GM21723 (cell line): Measurements from ENCODE around the gene CEP164.

Source experiments
- ATAC-seq: cut with Tn5 transposase; IDR thresholded peaks from one replicate; pipeline ENCODE4 v1.9.1; 2021; ENCODE audit warnings: mild to moderate bottlenecking, moderate library complexity; ENCODE audit not compliant: unreplicated experiment

CEP164 gene

DNA sequence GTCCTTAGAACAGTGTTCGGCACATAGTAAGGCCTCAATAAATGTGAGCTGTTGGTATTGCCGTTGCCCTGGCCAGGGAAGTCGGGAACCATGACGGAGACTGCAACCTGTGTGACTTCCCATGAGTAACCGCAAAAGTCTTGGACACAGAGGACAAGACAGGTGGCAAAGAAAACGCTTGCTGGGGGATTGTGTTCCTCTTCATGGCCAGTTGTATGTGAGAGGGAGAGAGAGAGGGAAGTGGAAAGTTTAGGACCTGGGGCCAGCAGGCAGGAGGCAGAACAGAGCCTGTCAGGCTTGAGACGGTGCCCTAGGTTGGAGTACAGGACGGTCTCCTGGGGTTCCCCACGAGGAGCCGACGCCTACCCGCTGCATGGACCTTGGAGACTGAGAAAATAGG, 90.2 kb downstream of the CEP164 start:
- no peak for ATAC-seq

GRCh38 chr11:117418737-117419481, 91.3 kb downstream of the CEP164 start:
- ATAC-seq: no peak

DNA sequence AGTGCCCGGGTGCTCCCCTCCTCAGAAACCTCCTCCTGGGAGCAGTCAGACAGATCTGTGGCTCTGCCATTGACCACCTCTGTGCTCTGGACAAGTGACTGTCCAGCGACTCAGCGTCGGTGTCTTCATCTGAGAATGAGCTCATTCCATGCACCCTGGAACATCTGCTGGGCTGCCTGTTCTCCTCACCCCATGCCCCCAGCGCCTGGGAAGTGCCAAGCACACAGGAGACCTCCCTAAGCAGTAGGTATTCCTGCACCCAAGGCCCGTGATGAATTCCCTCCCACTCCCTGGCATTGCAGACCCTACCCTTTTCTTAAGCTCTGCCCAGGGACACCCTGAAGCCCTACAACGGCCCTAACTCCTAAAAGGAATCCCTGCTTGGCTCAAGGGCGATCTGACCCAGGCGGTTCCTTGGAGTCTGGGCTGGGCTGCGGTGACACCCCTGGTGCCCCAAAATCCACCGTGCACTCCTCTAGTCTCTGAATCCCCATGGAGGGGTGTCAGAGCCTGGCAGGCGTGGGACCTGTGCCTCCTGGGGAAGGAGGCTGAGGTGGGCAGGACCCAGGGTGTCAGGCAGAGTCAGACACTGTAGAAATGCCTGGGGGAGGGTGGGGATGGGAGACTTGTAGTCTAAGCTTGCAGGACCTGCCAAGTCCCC, 92.0 kb downstream of the CEP164 start:
- ATAC-seq: no peak

- no peak for ATAC-seq
Observed at GRCh38 chr11:117420143-117420485, 92.5 kb downstream of the CEP164 start.

DNA sequence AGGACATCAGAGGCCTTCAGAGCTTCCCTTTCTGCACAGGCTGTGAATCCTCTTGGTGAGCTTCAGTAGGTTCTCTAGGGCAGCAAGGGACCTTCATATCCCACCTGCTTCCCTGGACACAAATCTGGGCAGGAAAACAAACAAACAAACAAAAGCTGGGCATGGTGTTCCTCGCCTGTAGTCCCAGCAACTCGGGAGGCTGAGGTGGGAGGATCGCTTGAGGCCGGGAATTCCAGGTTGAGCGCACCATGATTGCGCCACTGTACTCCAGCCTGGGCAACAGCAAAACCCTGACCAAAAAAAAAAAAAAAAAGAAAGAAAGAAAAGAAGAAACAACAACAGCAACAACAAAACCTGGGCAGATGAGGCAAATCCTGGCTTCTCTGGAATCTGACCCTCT, 92.9 kb downstream of the CEP164 start:
- ATAC-seq: no peak

GRCh38 chr11:117421041-117421440, 93.4 kb downstream of the CEP164 start:
- ATAC-seq: no peak

DNA sequence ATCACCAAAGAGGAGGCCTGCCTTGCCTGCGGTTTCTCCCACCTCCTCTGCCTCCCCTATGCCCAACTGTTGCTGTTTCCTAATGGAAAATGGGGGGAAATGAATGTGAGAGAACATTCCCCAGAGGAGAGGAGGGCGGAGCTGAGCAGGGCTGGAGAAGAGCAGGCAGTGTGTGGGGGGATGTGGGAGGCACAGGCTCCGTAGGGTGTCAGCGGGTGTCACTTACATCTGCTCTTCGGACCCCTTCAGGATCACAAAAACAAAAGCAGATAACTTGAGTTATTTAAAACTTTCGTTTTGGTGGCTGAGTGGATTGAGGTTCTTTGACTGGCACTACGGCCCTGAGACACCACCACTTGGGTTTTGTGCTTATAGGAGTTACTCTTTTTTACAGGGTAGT, 93.8 kb downstream of the CEP164 start:
- ATAC-seq: no peak

DNA sequence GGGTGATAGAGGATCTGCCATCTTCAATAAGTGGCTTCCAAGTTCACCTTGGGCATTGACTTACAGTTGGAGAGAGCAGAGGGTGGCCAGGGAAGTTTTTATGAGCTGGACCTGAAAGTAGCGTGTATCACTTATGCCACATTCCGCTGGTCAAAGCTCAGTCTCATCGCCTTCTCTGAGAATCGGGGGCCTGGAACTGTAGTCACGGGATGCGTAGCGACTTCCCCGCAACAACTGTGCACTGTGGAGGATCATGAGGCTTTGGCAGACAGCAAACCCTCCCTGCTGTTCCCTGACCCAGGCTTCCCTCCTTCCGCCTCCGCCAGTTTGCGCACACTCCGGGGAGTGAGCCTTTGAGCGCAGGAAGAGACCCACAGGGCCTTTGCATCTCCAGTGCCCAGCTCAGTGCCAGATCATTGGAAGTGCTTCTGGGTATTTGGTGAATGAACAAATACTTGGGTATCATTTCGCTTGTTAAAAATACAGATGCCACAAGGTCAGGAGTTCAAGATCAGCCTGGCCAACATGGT, 95.5 kb downstream of the CEP164 start:
- no peak for ATAC-seq

GRCh38 chr11:117424781-117425180, 97.1 kb downstream of the CEP164 start:
- no peak for ATAC-seq

- ATAC-seq: no peak
Observed at GRCh38 chr11:117425679-117426296, 98.1 kb downstream of the CEP164 start.

- ATAC-seq: no peak
Observed at GRCh38 chr11:117426297-117426685, 98.6 kb downstream of the CEP164 start.

- ATAC-seq: no peak
Observed at GRCh38 chr11:117426941-117427340, 99.3 kb downstream of the CEP164 start.

DNA sequence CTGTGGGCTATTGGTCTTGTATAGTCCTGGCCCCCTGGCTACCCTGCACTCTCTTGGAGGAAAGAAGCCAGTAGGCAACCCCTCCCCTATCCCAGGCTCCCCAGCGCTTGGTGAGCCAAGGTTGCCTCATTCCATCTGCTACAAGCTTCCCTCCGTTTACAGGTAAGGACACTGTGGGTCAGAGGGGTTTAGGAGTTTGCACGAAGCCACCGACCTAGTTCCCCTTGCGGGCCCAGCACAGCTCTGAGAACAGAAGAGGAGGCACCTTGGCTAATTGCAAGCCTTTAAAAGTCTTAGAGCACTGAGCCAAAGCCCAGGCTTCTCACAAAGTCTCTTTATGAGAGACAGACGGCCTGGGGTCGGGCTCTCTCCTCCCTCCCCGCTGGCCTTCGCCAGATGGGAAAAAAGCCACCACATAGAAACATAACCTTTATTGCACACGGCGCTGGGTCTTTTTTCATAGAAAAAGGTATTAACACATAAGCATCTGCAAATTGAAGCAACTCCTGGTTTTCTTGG, 99.8 kb downstream of the CEP164 start:
- ATAC-seq: no peak

- no peak for ATAC-seq
Observed at GRCh38 chr11:117428186-117428855, 100.7 kb downstream of the CEP164 start.

DNA sequence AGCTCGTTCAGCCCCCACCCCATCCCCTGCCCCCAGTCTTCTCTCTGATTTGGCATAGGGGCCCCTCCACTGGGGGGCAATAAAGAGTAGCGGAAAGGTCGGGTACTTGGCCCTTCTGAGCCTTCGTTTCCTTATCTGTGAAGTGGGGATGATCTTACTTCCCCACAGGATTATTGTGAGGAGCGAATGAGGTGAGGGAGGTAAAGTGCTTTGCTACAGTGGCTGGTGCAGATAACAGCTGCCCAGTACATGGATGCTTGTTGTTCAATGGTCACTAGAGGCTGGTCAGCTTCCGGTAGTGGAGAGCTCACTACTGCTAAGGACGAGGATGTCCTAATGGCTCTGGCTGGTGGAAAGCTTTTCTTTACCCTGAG, 101.2 kb downstream of the CEP164 start:
- ATAC-seq: no peak

- ATAC-seq: no peak
Observed at GRCh38 chr11:117430293-117430955, 102.8 kb downstream of the CEP164 start.

DNA sequence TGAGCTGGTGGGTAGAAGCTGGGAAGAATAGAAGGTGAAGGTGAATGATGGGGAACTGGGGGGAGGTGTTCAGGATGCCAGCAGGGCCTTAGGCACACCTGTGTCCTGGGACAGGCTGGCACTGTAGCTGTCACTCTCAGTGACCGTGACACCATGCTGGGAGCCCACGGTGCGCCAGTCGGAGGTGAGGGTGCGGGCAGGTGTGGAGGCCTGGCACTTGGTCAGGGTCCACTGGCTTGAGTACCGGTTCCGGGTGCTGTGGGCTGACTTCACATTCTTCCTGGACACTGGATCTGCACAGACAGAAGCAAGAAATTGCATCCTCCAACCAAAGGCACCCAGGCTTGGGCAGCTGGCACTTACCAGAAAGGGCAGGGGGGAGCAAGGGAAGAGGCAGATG, 103.8 kb downstream of the CEP164 start:
- no peak for ATAC-seq

GRCh38 chr11:117433717-117434116, 106.1 kb downstream of the CEP164 start:
- ATAC-seq: no peak

DNA sequence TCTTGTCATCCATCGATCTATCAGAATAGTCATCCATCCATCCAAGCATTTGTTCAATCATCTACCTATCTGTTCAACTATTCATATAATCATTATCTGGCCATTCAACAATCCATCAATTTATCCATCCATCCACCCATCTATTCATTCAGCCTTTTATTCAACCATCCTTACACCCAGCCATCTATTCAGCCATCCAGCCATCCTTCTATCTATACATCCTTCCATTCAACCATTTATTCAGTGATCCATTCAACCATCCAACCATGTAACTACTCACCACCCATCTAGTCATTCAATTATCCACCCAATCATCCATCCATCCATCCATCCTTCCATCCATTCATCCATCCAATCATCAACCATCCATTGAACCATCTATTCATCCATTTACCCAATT, 106.8 kb downstream of the CEP164 start:
- ATAC-seq: no peak

DNA sequence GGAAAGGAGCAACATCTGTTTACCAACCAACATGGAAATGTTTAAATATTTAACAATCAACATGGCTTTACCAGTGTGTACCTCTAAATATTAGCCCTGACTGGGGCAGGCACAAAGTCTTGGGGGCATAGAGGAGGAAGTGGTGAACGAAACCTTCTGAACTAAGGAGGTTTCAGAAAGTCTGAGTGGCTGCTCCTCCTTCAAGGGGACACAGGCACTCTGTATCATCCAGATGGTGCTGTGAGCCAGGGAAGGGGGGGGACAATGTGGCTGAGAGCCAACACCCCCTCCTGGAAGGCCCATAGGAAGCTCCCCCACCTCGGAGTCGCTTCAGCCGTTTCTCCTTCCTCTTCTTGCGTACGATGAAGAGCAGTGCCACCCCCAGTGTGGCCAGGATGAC, 107.7 kb downstream of the CEP164 start:
- peak; percentile 77 for ATAC-seq
